ENCODE results near the gene TAS2R30.
"Not testable (repeated sequence)": the region's sequence is repeated elsewhere in the genome, so short reads cannot be mapped to it uniquely, and the experiment has no call there.

TAS2R30 gene

DNA sequence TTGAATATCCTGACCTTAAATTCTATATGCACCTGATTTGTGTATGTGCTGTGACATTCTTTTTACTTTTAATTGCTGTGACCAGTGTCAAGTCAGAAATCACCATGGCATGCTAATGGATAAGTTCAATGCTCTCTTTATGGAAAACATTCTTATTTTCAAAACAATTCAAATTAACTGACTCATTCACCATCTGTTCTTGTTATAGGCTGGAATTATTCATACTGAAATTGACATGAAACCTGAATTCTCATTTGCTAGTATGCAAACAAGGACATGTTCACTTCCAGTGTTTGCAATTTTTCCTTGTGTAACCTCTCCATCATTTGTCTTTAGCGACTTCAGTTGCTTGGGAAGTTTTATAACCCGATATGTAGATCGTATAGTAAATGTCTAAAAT, at the start of gene TAS2R30:
Gene TAS2R30, minus strand, starts transcription at position 340 of the 400 bp plus-strand sequence. CDS start 400 bp downstream, outside the sequence.
- no peak for DNase-seq

GRCh38 chr12:11183011-11183410, 48.6 kb upstream of the TAS2R30 start:
- no peak for DNase-seq

DNA sequence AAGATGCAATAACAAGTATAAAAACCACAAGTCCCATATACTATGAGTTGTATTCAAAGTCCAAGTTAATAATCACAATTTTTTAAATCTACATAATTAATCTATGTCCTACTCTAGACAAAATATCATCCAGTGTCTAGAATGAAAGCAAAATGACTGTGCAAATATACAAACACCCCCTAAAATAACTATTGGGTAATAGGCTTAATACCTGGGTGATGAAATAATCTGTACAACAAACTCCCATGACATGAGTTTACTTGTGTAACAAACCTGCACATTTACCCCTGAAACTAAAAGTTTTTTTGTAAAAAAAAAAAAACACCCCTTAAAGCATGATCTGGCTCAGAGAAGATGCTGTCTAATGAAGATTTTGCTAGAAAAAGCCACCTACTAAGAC, 48.1 kb upstream of the TAS2R30 start:
- no peak for DNase-seq

DNA sequence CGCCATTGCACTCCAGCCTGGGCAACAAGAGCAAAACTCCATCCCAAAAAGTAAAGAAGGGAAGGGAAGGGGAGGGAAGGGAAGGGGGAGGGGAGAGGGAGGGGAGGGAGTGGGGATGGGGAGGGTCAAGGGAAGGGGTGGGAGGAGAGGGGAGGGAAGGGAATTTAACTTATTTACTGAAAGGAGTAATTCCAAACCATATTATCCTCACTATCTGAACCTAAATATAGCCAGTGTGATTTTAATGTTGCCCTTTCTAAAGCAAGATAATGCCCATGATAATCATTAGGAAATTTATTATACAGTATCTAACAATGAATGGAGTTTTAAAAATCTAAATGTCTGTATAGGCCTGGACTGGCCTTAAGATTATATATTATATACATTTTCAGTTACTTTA, 43.8 kb upstream of the TAS2R30 start:
- no peak for DNase-seq

DNA sequence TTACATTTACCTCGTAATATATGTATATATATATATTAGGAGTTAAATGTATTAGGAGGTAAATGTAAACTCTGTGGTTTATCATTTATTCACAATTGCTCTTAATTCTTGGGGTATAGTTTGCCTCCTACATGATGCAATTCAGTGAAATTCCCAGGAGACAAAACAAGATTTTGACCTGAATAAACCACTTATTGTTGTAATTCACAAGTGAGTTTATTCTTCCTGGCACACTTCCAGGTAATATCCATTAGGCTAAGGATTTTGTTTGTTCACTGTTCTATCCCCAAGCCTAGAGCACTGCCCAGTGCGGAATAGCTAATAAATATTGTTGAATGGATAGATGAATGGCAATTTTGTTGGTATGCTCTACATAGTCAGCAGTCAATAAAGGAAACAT, 39.6 kb upstream of the TAS2R30 start:
- DNase-seq, result no peak

DNA sequence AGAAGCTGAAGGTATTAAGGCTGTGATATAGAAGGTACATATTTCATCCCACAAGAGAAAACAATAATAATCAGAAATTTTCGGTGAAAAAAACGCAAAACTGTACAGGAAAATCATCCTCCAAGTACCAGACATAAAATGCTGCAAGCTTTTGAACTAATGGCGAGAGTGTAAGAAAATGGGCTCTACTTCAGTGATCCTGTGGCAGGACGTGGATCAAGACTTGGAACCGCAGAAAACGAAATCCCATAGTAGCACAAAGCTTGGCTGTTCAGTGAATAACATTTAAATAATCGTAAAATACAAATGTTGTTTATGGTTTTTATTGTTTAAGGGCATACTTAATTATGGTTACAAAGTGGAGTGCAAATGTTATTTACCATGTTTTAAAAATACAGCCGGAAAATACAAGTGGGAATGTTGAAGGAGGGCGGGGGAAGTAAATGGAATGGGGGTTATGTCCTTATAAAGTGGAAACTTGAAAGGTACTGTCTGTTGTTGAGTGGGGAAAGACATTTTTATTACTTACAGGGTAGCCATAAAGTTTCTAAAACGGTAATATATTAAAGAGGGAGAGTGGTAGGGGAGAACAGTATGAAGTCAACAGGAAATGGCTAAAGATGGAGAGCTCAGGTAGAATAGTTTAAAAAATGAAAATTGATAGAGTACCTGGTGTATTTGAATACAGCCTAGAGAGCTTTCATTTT, 37.7 kb upstream of the TAS2R30 start:
- DNase-seq, result no peak

DNA sequence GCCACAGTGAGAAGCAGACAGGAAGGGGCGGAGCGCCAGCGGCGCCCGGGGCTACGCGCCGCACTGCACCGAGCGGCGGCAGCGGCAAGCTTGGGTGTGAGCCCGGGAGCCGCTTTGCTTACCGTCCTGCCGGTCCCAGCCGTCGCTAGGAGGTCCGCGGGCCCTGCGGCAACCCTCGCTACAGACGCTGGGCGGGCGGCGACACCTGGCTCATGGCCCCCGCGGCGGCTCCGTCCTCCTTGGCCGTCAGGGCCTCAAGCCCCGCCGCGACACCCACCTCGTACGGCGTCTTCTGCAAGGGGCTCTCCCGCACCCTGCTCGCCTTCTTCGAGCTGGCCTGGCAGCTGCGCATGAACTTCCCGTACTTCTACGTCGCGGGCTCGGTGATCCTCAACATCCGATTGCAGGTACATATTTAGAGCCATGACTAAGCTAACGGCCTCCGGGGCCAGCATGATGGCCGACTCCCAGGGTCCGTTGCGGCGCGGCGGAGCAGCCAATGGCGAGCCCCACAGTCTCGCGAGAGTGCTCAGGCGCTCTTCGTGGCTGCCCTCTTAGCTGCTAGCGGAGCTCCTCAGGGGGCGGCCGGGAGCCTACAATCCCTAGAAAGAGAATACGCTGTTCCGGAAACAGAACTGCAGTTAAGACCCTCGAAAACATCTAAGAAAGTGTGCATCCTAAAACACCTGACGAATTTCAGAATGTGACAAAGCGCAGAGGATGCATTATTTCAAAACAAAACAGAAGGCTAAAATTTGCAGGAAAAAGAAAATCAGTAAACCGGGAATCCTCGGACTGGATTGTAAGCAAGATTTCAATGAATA, 36.9 kb upstream of the TAS2R30 start, which contains the start of gene SMIM10L1:
Gene SMIM10L1, plus strand, starts transcription at position 50 of the 824 bp plus-strand sequence. Its CDS starts 163 bp downstream, at position 213.
- peak; percentile 94 for DNase-seq

- DNase-seq, result no peak
Observed at GRCh38 chr12:11170810-11171144, 36.3 kb upstream of the TAS2R30 start.

DNA sequence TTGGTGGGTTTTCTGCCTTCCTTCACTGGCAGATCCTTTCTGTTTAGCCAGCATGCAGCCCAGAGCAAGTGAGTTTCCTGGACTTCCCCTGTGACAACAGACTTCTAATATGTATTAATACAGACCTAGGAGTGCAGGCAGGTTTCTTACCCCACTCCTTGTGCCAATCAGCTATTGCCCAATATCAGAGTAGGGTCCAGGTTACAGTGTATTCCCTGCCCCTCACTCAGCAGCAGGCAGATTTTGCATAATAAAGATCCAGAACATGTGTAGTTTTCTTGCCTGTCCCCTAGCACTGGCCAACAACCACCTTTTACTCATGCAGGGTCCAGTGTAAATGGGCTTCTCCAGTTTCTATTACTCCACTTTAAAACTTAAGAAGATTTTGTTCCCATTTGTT, 31.9 kb upstream of the TAS2R30 start:
- DNase-seq, result no peak

GRCh38 chr12:11164384-11164783, 29.9 kb upstream of the TAS2R30 start:
- DNase-seq, result no peak

DNA sequence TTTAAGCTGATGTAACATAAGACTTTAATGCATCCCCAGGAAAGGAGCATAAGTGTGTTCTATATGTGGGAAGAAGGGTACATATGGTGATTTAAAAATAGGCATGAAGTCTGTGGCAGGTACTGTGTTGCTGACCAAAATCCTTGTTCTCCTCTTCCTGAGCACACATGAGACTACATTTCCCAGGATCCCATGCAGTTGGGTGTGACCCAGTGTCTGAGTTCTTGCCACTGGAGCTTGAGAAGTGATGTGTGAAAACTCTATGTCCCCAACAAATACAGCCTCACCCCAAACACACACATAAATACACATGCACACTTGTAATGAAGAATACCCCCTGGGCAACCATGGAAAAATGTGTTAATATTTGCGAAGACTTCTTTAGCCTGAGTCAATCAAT, 28.1 kb upstream of the TAS2R30 start:
- no peak for DNase-seq

DNA sequence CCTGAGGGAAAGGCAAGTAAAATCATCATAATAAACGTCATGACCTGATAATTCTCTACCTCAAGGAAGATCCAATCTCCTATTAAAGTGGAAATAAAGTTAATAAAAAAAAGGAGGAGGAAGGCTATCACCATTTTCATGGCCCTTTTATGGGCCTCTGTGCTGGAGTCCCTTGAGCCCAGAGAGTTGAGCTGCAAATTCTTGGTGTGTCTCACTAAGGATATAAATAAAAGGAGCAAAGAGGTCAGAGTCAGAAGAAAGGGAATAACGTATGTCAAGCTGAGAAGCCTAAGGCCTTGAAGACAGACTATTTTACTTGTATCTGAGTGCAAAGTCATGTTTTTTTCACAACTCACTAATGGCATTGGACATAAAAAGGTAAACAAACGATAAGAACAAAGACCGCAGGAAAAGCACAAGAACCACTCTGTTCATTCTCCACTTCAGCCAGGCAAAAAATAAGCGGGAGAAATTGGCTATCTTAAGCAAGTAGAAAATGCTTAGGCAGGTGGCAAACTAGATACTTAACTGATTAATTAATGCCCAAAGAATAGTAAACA, 24.5 kb upstream of the TAS2R30 start:
- no peak for DNase-seq

GRCh38 chr12:11154400-11154925, 20.0 kb upstream of the TAS2R30 start:
- DNase-seq, result no peak

- DNase-seq, result no peak
Observed at GRCh38 chr12:11152725-11153124, 18.3 kb upstream of the TAS2R30 start.

DNA sequence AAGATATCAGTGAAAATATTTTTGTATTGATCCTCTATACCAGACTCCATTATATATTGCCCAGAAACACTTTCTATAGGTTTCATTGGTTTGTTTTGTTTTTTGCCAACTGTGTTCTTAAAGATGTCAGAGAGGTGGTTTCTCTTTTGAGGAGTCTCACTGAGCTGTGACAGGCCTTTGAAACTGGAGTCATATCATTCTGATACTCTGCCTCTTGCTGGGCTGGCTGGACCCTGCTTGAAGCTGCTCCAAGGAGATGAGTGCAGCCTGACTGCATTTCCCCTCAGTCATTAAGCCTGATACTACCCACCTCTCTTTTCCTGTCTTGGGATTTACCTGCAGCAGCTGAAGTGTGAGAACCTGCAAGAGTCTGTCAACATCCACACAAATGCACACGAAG, 16.4 kb upstream of the TAS2R30 start:
- no peak for DNase-seq

DNA sequence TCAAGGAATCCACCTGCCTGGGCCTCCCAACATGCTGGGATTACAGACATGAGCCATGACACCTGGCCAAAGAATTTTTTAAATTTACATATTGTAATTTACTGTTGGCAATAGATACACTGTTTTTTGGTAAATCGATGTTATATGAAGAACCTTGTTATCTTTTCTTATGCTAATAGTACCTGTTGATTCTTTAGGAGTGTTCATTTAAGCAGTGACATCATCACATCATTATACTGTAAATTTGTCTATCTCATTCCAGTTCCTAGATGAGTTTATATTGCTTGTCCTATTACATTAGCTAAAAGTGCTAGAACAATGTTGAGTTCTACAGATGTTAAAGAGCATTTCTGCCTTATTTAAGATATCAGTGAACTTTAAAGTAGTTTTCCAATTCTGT, 13.0 kb upstream of the TAS2R30 start:
- DNase-seq, result no peak

DNA sequence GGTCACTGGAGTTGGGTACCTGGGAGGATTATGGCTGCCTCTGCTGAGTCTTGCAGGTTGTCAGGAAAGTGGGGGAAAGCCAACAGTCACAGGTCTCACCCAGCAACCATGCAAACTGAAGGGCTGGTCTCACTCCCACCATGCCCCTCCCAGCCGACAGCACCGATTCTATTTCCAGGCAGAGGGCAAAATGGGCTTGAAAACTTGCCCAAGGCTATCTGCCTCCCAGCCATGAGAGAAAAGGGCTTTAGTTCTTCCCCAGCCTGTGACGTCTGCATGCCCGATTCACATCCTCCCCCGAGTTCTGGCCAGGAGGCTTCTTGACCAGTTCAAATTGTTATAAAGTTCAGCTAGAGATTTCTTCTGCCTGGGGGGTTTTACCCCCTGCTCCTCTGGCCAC, 9.9 kb upstream of the TAS2R30 start:
- no peak for DNase-seq

GRCh38 chr12:11143352-11143751, 8.9 kb upstream of the TAS2R30 start:
- no peak for DNase-seq

DNA sequence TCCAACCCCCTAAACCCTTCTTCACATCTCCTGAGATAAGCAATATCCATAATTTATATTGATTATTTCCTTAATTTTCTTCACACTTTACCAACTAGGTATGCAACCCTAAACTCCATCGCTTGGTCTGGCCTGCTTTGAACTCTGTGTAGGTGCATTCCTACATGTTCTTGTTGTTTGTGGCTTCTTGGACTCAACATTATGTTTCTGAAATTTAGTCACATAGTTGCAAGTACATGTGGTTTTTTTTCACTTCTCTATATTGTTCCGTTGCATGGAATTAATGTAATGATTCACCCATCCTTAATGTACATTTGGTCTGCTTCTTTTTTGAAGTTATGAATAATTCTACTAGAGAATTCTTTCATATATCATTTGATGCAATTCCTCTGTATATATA, 1.6 kb upstream of the TAS2R30 start:
- DNase-seq, result no peak

DNA sequence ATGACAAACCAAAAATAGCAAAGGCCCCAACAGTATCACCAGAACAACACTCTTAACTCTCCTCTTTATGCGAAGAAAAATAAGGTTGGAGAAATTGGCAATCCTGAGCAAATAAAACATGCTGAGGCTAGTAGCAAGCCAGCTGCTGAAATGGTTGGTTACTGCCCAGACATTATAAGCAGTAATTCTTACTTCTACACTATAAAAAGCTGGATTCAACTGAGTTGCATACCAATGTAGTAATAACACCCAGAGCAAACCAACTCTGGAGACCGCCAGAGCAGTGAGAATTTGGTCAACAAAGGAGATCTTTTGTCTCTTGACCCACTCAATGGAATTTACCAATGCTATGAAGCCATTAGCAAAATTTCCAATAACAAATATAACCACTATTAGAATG, 628 bp downstream of the TAS2R30 start:
- DNase-seq, result no peak

DNA sequence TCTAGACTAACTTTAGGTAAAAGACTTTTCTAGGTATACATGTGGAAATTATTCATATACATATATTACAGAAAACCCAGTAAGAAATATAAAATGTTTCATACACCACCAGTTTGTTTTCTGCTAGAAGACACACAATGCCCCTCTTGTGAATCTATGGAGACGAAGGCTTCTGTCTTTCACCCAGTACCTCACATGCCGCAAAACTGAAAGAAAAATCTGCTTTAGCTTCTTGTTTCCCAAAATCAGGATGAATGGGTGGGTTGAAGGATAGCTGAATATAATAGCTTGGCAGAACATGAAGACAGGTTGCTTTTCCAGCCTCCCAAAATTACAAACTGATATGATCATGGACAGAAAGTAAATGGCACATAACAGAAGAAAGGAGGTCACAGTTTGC, 1.3 kb downstream of the TAS2R30 start:
- DNase-seq, result no peak

- DNase-seq, result no peak
Observed at GRCh38 chr12:11130999-11131398, 3.4 kb downstream of the TAS2R30 start.

- no peak for DNase-seq
Observed at GRCh38 chr12:11130382-11130781, 4.1 kb downstream of the TAS2R30 start.

GRCh38 chr12:11114130-11114529, 20.3 kb downstream of the TAS2R30 start:
- not testable (repeated sequence) for DNase-seq

Data from NCI-H1092 (cell line).